Measurements from ENCODE around the gene HAUS1. TPM values are rescaled to one million over a fixed set of nuclear protein-coding genes. Genes with fewer than 3 reads are reported as not detected.
A peak's percentile ranks its signal among the peaks of the same experiment; 100 is the strongest.

The HAUS1 gene
- total and polyA plus RNA-seq, 2 of the 8 experiments (the other 6 are each of a cell fraction or from before 2014, with no cell fraction given): 104 TPM

- H3K9ac ChIP-seq (replicated peaks in 1 of 4; ENCODE audit: extremely low read depth in 1 of 4, low read depth in 3 of 4, low read length in 3 of 4): no peak overlapping the region
- H4K5ac ChIP-seq (ENCODE audit: insufficient read length, low read depth, low read length): no peak overlapping the region
- H2AK5ac ChIP-seq (ENCODE audit: low read depth, low read length): no peak overlapping the region
- no peak overlapping the region for H3K4ac ChIP-seq (replicated peaks; ENCODE audit: insufficient read length, low read depth, low read length)
- 95% methylated on average over 4 of the region's 4 CpGs; no CpG with 5 or more reads in 1 of the 2 experiments for WGBS, 2 experiments (ENCODE audit: extremely low coverage in 1 of 2, insufficient coverage in 1 of 2, insufficient read length in 1 of 2, insufficient replicate concordance in 2 of 2, low coverage in 1 of 2, low lambda C conversion rate in 2 of 2, missing lambda C conversion rate in 1 of 2)
- H2BK120ac ChIP-seq (replicated peaks; ENCODE audit: low read depth, low read length): no peak overlapping the region
- H3K9me3 ChIP-seq (ENCODE audit: insufficient read depth in 2 of 2, low read depth in 1 of 2, low read length in 1 of 2): no peaks in the 10 kb centered on the region
- no peaks in the 10 kb centered on the region for H3K27me3 ChIP-seq (replicated peaks in 1 of 4; ENCODE audit: control insufficient read depth in 3 of 4, extremely low read depth in 1 of 4, insufficient read depth in 3 of 4, low read length in 3 of 4)
- H3K14ac ChIP-seq (ENCODE audit: insufficient read length): no peak overlapping the region
- H2BK5ac ChIP-seq (ENCODE audit: low read depth, low read length): no peak overlapping the region
- no peak overlapping the region for H2BK15ac ChIP-seq (ENCODE audit: low read length)
- H2BK12ac ChIP-seq (ENCODE audit: low read depth, low read length): no peak overlapping the region
- CTCF ChIA-PET (ENCODE audit: partially characterized antibody): interaction anchor here (0.6 to 1.9 kb wide), 6 partner anchors 7 to 32 kb away, joined by 3 to 10 read pairs (median 4); no protein-coding TSS in a partner anchor
- no peak overlapping the region for H3K56ac ChIP-seq (replicated peaks; ENCODE audit: insufficient read length, low read depth, low read length)
- no peak overlapping the region for H3K18ac ChIP-seq (ENCODE audit: extremely low read depth, low read length)
- H3K79me2 ChIP-seq (ENCODE audit: control insufficient read depth in 1 of 2, insufficient read depth in 2 of 2, low read length in 2 of 2): no peaks in the 10 kb centered on the region
- no peak overlapping the region for H3K4me2 ChIP-seq (ENCODE audit: insufficient read depth in 1 of 2, low read depth in 2 of 2, low read length in 2 of 2)
- no peaks in the 10 kb centered on the region; the same call in 1 of the 2 replicates for H3K23me2 ChIP-seq (ENCODE audit: low read depth, low read length)
- no peak overlapping the region for H4K91ac ChIP-seq (replicated peaks; ENCODE audit: insufficient read length, low read length)
- H2AFZ ChIP-seq (ENCODE audit: low read length): no peak overlapping the region
- POLR2A ChIA-PET (ENCODE audit: partially characterized antibody): interaction anchor here (0.5 kb wide), 1 partner anchor 194 kb away, joined by 3 read pairs; no protein-coding TSS in a partner anchor
- H3K79me1 ChIP-seq (ENCODE audit: low read depth, low read length): no peaks in the 10 kb centered on the region
- no peak overlapping the region for H3K4me3 ChIP-seq (ENCODE audit: extremely low read depth in 1 of 4, insufficient read depth in 2 of 4, low read depth in 3 of 4, low read length in 4 of 4)
- H3K27ac ChIP-seq (ENCODE audit: low read depth, low read length): peak overlapping the region; percentile 10; the same call in 1 of the 2 replicates
- H3K23ac ChIP-seq (ENCODE audit: insufficient read length): no peak overlapping the region
- DNase-seq (ENCODE audit: low read depth in 1 of 2, low spot score in 2 of 2) (no peak), FAIRE-seq (no peak)
- H3K4me1 ChIP-seq (replicated peaks in 1 of 4; ENCODE audit: control insufficient read depth in 3 of 4, insufficient read depth in 4 of 4, low read length in 3 of 4): peaks cover 0 to 3% (median 0%) of the 10 kb centered on the region in 4 experiments; a peak in 2 of 7 replicates
- H3K36me3 ChIP-seq (ENCODE audit: control insufficient read depth in 2 of 4, insufficient read depth in 4 of 4, low read length in 3 of 4): no peaks in the 10 kb centered on the region
- peaks cover 0 to 2% of the 10 kb centered on the region in 2 experiments for H4K20me1 ChIP-seq (replicated peaks in 1 of 2; ENCODE audit: control insufficient read depth in 1 of 2, insufficient read depth in 2 of 2, low read length in 2 of 2)
- H2BK20ac ChIP-seq (ENCODE audit: low read length): no peak overlapping the region
- no peak overlapping the region for H4K8ac ChIP-seq (ENCODE audit: extremely low read depth, insufficient read depth, low read length)
- TF ChIP-seq EZH2 (IDR thresholded peaks at IDR 0.05; ENCODE audit: low read depth, low read length, severe bottlenecking) (no peak), MAFK (IDR thresholded peaks at IDR 0.05; ENCODE audit: low read depth, low read length) (no peak), POLR2AphosphoS5 (IDR thresholded peaks at IDR 0.05; ENCODE audit: low read depth, low read length) (no peak), HDAC6 (IDR thresholded peaks at IDR 0.05; ENCODE audit: low read depth, low read length) (no peak), POU5F1 (IDR thresholded peaks at IDR 0.05; ENCODE audit: low read depth, low read length) (no peak), JUN (IDR thresholded peaks at IDR 0.05; ENCODE audit: low read depth, low read length) (no peak), JUND (IDR thresholded peaks at IDR 0.05; ENCODE audit: low read length) (no peak), POLR2A (IDR thresholded peaks at IDR 0.05; ENCODE audit: control extremely low read depth in 1 of 2, low read depth in 2 of 2, low read length in 2 of 2) (no peak), TAF7 (optimal IDR thresholded peaks at IDR 0.05; ENCODE audit: borderline replicate concordance, low read depth, low read length) (no peak), USF2 (IDR thresholded peaks at IDR 0.05; ENCODE audit: low read length) (no peak), KDM1A (IDR thresholded peaks at IDR 0.05; ENCODE audit: borderline replicate concordance, low read length) (no peak)
Observed at GRCh38 chr18:46141199-46141598, 37.0 kb downstream of the HAUS1 start.
